PC-9 (cell line): ENCODE data around the gene CFAP61.

Experiments
- EZH2 ChIP-seq: fragments of 200-600 bp; sonication (generic); IDR thresholded peaks from 2 replicates; pipeline ENCODE4 v1.8.0; 2017; ENCODE audit warnings: antibody characterized with exemption, low read depth
- TF ChIP-seq, protein P1 (sequence below): fragments of 200-600 bp; sonication (generic); conservative IDR thresholded peaks from 2 replicates; pipeline ENCODE4 v1.6.1; 2017; ENCODE audit warnings: mixed run types, antibody characterized with exemption, mild to moderate bottlenecking, moderate library complexity

DNA sequence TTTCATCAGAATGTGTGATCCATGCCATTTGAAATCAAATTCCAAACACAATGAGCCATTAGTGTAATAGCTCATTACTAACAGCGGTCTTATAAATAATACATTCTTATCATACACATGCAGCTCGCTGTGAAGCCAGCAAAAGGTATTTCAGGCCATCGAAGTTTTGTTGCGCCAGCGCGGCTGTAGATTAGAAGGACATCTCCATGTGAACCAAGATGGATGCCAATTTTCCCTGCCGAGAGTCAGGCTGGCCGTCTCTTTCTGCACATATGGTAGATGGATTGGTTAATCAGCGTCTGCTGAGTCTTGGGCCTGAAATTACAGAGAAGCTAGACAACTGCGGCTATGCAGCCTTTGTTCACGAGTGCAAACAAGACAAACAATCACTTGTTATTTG, 44.1 kb downstream of the CFAP61 start:
- TF ChIP-seq, protein P1, sequence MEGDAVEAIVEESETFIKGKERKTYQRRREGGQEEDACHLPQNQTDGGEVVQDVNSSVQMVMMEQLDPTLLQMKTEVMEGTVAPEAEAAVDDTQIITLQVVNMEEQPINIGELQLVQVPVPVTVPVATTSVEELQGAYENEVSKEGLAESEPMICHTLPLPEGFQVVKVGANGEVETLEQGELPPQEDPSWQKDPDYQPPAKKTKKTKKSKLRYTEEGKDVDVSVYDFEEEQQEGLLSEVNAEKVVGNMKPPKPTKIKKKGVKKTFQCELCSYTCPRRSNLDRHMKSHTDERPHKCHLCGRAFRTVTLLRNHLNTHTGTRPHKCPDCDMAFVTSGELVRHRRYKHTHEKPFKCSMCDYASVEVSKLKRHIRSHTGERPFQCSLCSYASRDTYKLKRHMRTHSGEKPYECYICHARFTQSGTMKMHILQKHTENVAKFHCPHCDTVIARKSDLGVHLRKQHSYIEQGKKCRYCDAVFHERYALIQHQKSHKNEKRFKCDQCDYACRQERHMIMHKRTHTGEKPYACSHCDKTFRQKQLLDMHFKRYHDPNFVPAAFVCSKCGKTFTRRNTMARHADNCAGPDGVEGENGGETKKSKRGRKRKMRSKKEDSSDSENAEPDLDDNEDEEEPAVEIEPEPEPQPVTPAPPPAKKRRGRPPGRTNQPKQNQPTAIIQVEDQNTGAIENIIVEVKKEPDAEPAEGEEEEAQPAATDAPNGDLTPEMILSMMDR = no peak
- no peak for TF ChIP-seq EZH2
